ENCODE measurements around the gene MAD2L1. TPM values are rescaled to one million over a fixed set of nuclear protein-coding genes. Genes with fewer than 3 reads are reported as not detected.

The MAD2L1 gene
- total RNA-seq, 1 donor from 2014 or later, result 4.2 TPM

- H3K27ac ChIP-seq (ENCODE audit: low read depth, low read length), result no peak overlapping the region
- H3K9me3 ChIP-seq (ENCODE audit: control insufficient read depth in 3 of 3, low read length in 3 of 3), result peaks cover 0 to 4% (median 0%) of the 10 kb centered on the region in 3 donors
- H3K4me1 ChIP-seq (ENCODE audit: control insufficient read depth in 3 of 3, insufficient read depth in 3 of 3, low read length in 3 of 3), result no peaks in the 10 kb centered on the region
- H3K36me3 ChIP-seq (ENCODE audit: control insufficient read depth in 3 of 3, insufficient read depth in 3 of 3, low read length in 3 of 3), result no peaks in the 10 kb centered on the region
- H3K9ac ChIP-seq (ENCODE audit: low read depth in 1 of 3, low read length in 3 of 3), result no peak overlapping the region
- no peak overlapping the region for H3K4me3 ChIP-seq (ENCODE audit: low read length in 3 of 3)
- H3K27me3 ChIP-seq (ENCODE audit: control insufficient read depth in 3 of 3, insufficient read depth in 3 of 3, low read length in 3 of 3), result no peaks in the 10 kb centered on the region
Measured at GRCh38 chr4:120008957-120009356, 57.7 kb downstream of the MAD2L1 start.

GRCh38 chr4:120007896-120008436, 58.7 kb downstream of the MAD2L1 start:
- no peak overlapping the region for H3K9ac ChIP-seq (ENCODE audit: low read depth in 1 of 3, low read length in 3 of 3)
- H3K4me1 ChIP-seq (ENCODE audit: control insufficient read depth in 3 of 3, insufficient read depth in 3 of 3, low read length in 3 of 3), result no peaks in the 10 kb centered on the region
- H3K4me3 ChIP-seq (ENCODE audit: low read length in 3 of 3), result no peak overlapping the region
- H3K27ac ChIP-seq (ENCODE audit: low read depth, low read length), result no peak overlapping the region
- no peaks in the 10 kb centered on the region for H3K36me3 ChIP-seq (ENCODE audit: control insufficient read depth in 3 of 3, insufficient read depth in 3 of 3, low read length in 3 of 3)
- no peaks in the 10 kb centered on the region for H3K27me3 ChIP-seq (ENCODE audit: control insufficient read depth in 3 of 3, insufficient read depth in 3 of 3, low read length in 3 of 3)
- H3K9me3 ChIP-seq (ENCODE audit: control insufficient read depth in 3 of 3, low read length in 3 of 3), result peaks cover 0 to 4% (median 0%) of the 10 kb centered on the region in 3 donors

- Histone ChIP-seq H3K36me3 (ENCODE audit: control insufficient read depth in 3 of 3, insufficient read depth in 3 of 3, low read length in 3 of 3) (no peaks in the 10 kb centered on the region), H3K4me1 (ENCODE audit: control insufficient read depth in 3 of 3, insufficient read depth in 3 of 3, low read length in 3 of 3) (no peaks in the 10 kb centered on the region), H3K9me3 (ENCODE audit: control insufficient read depth in 3 of 3, low read length in 3 of 3) (peaks cover 0 to 4% (median 0%) of the 10 kb centered on the region in 3 donors), H3K27me3 (ENCODE audit: control insufficient read depth in 3 of 3, insufficient read depth in 3 of 3, low read length in 3 of 3) (no peaks in the 10 kb centered on the region), H3K9ac (ENCODE audit: low read depth in 1 of 3, low read length in 3 of 3) (no peak overlapping the region), H3K4me3 (ENCODE audit: low read length in 3 of 3) (no peak overlapping the region), H3K27ac (ENCODE audit: low read depth, low read length) (no peak overlapping the region)
Measured at GRCh38 chr4:120007191-120007871, 59.3 kb downstream of the MAD2L1 start.

Data from skeletal muscle tissue (tissue), 4 donors.